Body of pancreas (tissue), 4 donors: ENCODE data around the gene CLPTM1L.

Source experiments
- POLR2A ChIP-seq, 3 donors: fragments of 450-650 bp; IDR thresholded peaks; one replicate each; pipeline ENCODE4 v1.6.1; 2016; ENCODE audit warnings: antibody characterized with exemption in 3 of 3, mild to moderate bottlenecking in 2 of 3
- TF ChIP-seq, protein P1 (sequence below), 7 experiments: fragments of 450-650 bp in 4 of 7; fragments of 200-600 bp in 3 of 7; sonication (generic) in 3 of 7; IDR thresholded peaks; one replicate each; pipeline ENCODE4 v1.5.1; 2016 to 2019; ENCODE audit warnings: antibody characterized with exemption in 7 of 7

DNA sequence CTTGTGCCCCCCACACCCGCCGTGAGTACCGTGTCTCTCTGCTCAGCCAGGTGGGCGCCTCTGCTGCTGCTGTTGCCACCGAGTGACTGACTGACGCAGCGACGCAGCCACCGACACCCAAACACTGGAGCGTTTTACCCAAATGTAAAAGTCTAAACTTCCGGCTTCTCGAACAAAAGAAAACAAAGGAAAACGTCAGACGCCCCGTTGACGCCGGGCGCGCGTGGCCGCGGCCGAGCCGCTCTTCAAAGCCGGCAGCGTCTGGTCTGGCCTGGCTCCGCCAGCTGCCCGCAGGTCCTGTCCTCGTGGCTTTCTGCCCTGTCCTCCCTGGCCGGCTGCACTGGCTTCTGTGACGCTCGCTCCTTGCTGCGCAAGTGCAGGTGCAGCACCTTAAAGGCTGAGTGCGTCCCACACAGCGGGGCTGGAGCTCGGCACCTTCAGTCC lies 41.4 kb upstream of the CLPTM1L start:
- TF ChIP-seq, protein P1, sequence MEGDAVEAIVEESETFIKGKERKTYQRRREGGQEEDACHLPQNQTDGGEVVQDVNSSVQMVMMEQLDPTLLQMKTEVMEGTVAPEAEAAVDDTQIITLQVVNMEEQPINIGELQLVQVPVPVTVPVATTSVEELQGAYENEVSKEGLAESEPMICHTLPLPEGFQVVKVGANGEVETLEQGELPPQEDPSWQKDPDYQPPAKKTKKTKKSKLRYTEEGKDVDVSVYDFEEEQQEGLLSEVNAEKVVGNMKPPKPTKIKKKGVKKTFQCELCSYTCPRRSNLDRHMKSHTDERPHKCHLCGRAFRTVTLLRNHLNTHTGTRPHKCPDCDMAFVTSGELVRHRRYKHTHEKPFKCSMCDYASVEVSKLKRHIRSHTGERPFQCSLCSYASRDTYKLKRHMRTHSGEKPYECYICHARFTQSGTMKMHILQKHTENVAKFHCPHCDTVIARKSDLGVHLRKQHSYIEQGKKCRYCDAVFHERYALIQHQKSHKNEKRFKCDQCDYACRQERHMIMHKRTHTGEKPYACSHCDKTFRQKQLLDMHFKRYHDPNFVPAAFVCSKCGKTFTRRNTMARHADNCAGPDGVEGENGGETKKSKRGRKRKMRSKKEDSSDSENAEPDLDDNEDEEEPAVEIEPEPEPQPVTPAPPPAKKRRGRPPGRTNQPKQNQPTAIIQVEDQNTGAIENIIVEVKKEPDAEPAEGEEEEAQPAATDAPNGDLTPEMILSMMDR (IDR thresholded peaks at IDR 0.05): no peak
- peak; percentile 4 to 78 (median 78) for TF ChIP-seq POLR2A (IDR thresholded peaks at IDR 0.05)
